Kidney capillary endothelial cell (primary cell): ENCODE measurements around the gene CDC34.
A peak's percentile ranks its signal among the peaks of the same experiment; 100 is the strongest.

Experiments used
- DNase-seq: peaks from one replicate; pipeline ENCODE4 v3.0.0-alpha.2; 2018; ENCODE audit warnings: low spot score

The CDC34 gene

DNA sequence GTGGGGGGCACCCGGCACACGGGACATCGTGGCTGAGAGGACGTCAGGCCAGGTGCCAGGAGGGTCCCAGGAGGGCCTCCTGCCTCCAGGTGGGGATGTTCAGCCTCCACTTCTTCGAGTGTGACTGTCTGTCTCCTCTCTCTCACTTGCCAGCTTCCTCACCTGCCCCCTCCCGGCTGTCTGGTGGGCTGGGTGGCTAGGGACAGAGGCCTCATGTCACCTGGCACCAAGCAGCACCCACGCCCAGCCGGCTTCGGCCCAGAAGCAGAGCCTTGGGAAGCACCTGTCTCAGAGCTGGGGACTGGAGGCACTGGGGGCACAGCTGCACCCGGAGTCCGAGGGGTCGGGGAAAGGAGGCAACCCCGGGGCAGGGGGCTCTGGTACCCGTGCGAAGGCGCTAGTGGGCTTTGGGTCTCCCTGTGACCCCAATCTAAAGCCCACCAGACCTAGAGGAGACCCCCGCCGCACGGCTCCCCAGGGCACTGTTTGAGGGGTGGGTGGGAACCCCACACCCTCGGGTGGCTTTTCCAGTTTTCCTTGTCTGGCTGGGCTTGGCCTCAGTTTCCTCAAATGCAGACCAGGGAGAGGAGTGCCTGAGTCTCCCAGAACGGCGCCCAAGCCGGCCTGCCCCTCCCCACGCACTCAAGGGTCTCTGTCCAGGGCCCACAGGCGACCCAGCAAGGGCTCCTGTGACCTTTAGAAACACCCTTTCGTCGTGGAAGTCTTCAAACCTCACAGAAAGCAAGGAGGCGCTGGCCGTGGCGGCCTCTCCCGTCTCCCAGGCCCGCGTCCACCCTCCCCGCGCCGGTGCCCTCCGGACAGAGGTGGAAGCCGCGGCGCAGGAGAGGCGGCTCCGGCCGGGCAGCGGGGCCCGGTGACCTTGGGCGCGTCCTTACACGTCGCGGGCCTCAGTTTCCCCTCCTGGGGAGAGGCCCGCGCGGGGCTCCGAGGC lies 57.5 kb downstream of the CDC34 start:
- DNase-seq = no peak

DNA sequence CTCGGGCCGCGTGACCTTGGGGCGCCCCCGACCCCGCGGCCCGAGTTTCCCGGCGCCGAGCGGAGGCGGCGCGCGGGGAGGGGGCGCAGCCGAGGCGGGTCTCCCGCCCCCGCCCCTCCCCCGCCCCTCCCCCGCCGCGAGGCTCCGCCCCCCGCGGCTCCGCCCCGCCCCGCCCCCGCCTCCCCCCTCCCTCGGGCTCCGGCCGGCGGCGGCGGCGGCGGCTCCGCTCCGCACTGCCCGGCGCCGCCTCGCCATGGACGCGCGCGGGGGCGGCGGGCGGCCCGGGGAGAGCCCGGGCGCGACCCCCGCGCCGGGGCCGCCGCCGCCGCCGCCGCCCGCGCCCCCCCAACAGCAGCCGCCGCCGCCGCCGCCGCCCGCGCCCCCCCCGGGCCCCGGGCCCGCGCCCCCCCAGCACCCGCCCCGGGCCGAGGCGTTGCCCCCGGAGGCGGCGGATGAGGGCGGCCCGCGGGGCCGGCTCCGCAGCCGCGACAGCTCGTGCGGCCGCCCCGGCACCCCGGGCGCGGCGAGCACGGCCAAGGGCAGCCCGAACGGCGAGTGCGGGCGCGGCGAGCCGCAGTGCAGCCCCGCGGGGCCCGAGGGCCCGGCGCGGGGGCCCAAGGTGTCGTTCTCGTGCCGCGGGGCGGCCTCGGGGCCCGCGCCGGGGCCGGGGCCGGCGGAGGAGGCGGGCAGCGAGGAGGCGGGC lies 58.3 kb downstream of the CDC34 start, which contains the start of gene HCN2:
Gene HCN2 (plus strand): TSS at position 189 of the 703 bp plus-strand sequence. CDS start 65 bp downstream, at position 254.
- DNase-seq = no peak

GRCh38 chr19:590396-590745 lies 58.8 kb downstream of the CDC34 start:
- DNase-seq = peak; percentile 48

DNA sequence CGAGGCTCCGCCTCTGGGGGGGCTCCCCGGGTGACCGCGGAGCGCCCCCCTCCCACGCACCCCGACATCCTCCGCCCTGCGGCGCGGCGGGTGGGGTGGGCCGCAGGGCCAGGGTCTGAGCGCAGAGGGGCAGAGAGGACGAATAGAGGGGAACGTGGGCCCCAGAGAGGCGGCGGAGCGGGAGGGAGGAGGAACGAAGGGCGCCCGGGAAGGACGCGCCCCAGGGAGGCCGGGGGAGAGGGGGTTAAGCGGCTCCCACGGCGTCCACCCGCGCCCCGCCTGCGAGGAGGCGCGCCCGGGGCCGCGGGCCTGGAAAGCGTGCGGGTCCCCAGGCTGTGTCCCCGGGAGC lies 59.2 kb downstream of the CDC34 start:
- DNase-seq = no peak

GRCh38 chr19:591099-591958 lies 59.8 kb downstream of the CDC34 start:
- no peak for DNase-seq
